GM12874 (cell line): Measurements from ENCODE around the gene HOMEZ.

Source experiments
- CTCF ChIP-seq: IDR thresholded peaks from 2 replicates; pipeline ENCODE4 v1.5.1; 2011; ENCODE audit warnings: low read depth, mild to moderate bottlenecking, control low read depth, low read length, moderate library complexity; ENCODE audit not compliant: insufficient read depth

HOMEZ gene

GRCh38 chr14:23248601-23249000, 37.3 kb downstream of the HOMEZ start:
- no peak for TF ChIP-seq CTCF

GRCh38 chr14:23245282-23245681, 40.6 kb downstream of the HOMEZ start:
- TF ChIP-seq CTCF, result no peak

- no peak for TF ChIP-seq CTCF
These were observed 42.9 kb downstream of the HOMEZ start for GRCh38 chr14:23243066-23243465.

- TF ChIP-seq CTCF, result no peak
These were observed 43.9 kb downstream of the HOMEZ start for GRCh38 chr14:23242076-23242475.

GRCh38 chr14:23240661-23241060, 45.3 kb downstream of the HOMEZ start:
- no peak for TF ChIP-seq CTCF

- no peak for TF ChIP-seq CTCF
These were observed 47.9 kb downstream of the HOMEZ start, which contains the start of gene RNF212B for GRCh38 chr14:23237772-23238594. Gene RNF212B, plus strand, starts transcription at chr14:23237936. Its CDS starts 2,410 bp downstream, at chr14:23240346.

- no peak for TF ChIP-seq CTCF
These were observed 57.1 kb downstream of the HOMEZ start for GRCh38 chr14:23228812-23229211.
